Measurements from ENCODE around the gene UBTD2. TPM values are rescaled to one million over a fixed set of nuclear protein-coding genes. Genes with fewer than 3 reads are reported as not detected.

The UBTD2 gene
- total RNA-seq, 1 experiment from 2014 or later: 22.7 TPM

- no peak for TF ChIP-seq ZNF532 (CRISPR knock-in tag; IDR thresholded peaks at IDR 0.05; ENCODE audit: borderline replicate concordance)
- TF ChIP-seq ESRRA (CRISPR knock-in tag; IDR thresholded peaks at IDR 0.05; ENCODE audit: borderline replicate concordance): no peak
Observed at GRCh38 chr5:172278356-172278755, 5.2 kb downstream of the UBTD2 start (continued).

GRCh38 chr5:172276214-172276613 lies 7.3 kb downstream of the UBTD2 start:
- ATAC-seq (no peak), DNase-seq (ENCODE audit: low spot score) (no peak)
- ChIA-PET CTCF (no interaction called here), POLR2A (interaction anchor here (0.6 kb wide), 1 partner anchor 186 kb away, joined by 4 read pairs; no protein-coding TSS in a partner anchor)
- peaks cover 5% of the 10 kb centered on the region; the same call in 1 of the 2 replicates for H3K9me3 Mint-ChIP-seq
- TF ChIP-seq ATF3 (CRISPR knock-in tag; conservative IDR thresholded peaks at IDR 0.05) (no peak), E2F1 (CRISPR knock-in tag; IDR thresholded peaks at IDR 0.05) (no peak), SOX15 (CRISPR knock-in tag; IDR thresholded peaks at IDR 0.05) (no peak), ZBTB43 (CRISPR knock-in tag; IDR thresholded peaks at IDR 0.05) (no peak), JAZF1 (CRISPR knock-in tag; IDR thresholded peaks at IDR 0.05) (no peak), CBFB (CRISPR knock-in tag; IDR thresholded peaks at IDR 0.05; ENCODE audit: low read depth) (no peak), ELF4 (CRISPR knock-in tag; IDR thresholded peaks at IDR 0.05; ENCODE audit: low read depth) (no peak), FOXP1 (CRISPR knock-in tag; IDR thresholded peaks at IDR 0.05; ENCODE audit: borderline replicate concordance) (no peak), CTCF (IDR thresholded peaks at IDR 0.05) (no peak), EMX1 (CRISPR knock-in tag; IDR thresholded peaks at IDR 0.05) (no peak), ZNF416 (CRISPR knock-in tag; IDR thresholded peaks at IDR 0.05) (no peak), TEAD1 (CRISPR knock-in tag; IDR thresholded peaks at IDR 0.05) (no peak), E2F5 (CRISPR knock-in tag; IDR thresholded peaks at IDR 0.05) (no peak), GRHL2 (CRISPR knock-in tag; IDR thresholded peaks at IDR 0.05; ENCODE audit: insufficient replicate concordance, severe bottlenecking) (no peak), ZNF512 (CRISPR knock-in tag; IDR thresholded peaks at IDR 0.05; ENCODE audit: borderline replicate concordance) (no peak)
- H3K27me3 Mint-ChIP-seq (ENCODE audit: low read depth): no peaks in the 10 kb centered on the region
- peaks cover 48% of the 10 kb centered on the region for H3K4me1 Mint-ChIP-seq
- peak overlapping the region; percentile 11; the same call in 1 of the 2 replicates for H3K27ac Mint-ChIP-seq
- peaks cover 7% of the 10 kb centered on the region for H3K36me3 Mint-ChIP-seq
- H3K4me3 Mint-ChIP-seq: no peak overlapping the region

Measured in WTC11 (cell line).